Neural progenitor cell (in vitro differentiated cells): ENCODE data around the gene XKR8. TPM values are rescaled to one million over a fixed set of nuclear protein-coding genes. Genes with fewer than 3 reads are reported as not detected.
"Not testable (repeated sequence)": the region's sequence is repeated elsewhere in the genome, so short reads cannot be mapped to it uniquely, and the experiment has no call there.

Experiments used
- DNase-seq: peaks from one replicate; pipeline ENCODE4 v3.0.0-alpha.2; 2016; ENCODE audit warnings: low spot score
- H2AFZ ChIP-seq: fragments of 200-600 bp; sonication (generic); replicated peaks from 2 replicates; pipeline ENCODE4 v1.6.1; 2016; ENCODE audit warnings: antibody characterized with exemption
- H3F3A ChIP-seq: fragments of 200-600 bp; sonication (generic); 2 replicates; pipeline ENCODE4 v1.6.1; 2016; ENCODE audit warnings: antibody characterized with exemption, low read depth
- H3K27ac ChIP-seq: fragments of 200-600 bp; sonication (generic); 2 replicates; pipeline ENCODE4 v1.5.1; 2016; ENCODE audit warnings: mild to moderate bottlenecking
- H3K27me3 ChIP-seq: fragments of 200-600 bp; sonication (generic); 2 replicates; pipeline ENCODE4 v1.6.1; 2016; ENCODE audit warnings: mild to moderate bottlenecking, moderate library complexity
- H3K36me3 ChIP-seq: fragments of 200-600 bp; sonication (generic); 2 replicates; pipeline ENCODE4 v1.5.1; 2016
- H3K4me1 ChIP-seq: fragments of 200-600 bp; sonication (generic); 2 replicates; pipeline ENCODE4 v1.6.1; 2016; ENCODE audit warnings: mixed run types
- H3K4me2 ChIP-seq: fragments of 200-600 bp; sonication (generic); 2 replicates; pipeline ENCODE4 v1.6.1; 2016
- H3K4me3 ChIP-seq: fragments of 200-600 bp; sonication (generic); 2 replicates; pipeline ENCODE4 v1.5.1; 2016
- H3K79me2 ChIP-seq: fragments of 200-600 bp; sonication (generic); 2 replicates; pipeline ENCODE4 v1.6.1; 2016; ENCODE audit warnings: low read depth
- H3K9ac ChIP-seq: fragments of 200-600 bp; sonication (generic); 2 replicates; pipeline ENCODE4 v1.6.1; 2016
- H3K9me3 ChIP-seq: fragments of 200-600 bp; sonication (generic); 2 replicates; pipeline ENCODE4 v1.5.1; 2016; ENCODE audit warnings: low read depth
- H4K20me1 ChIP-seq: fragments of 200-600 bp; sonication (generic); 2 replicates; pipeline ENCODE4 v1.6.1; 2016; ENCODE audit warnings: low read depth
- H3K27ac Mint-ChIP-seq: 3 replicates; pipeline ENCODE4 v1.8.0; 2021; ENCODE audit warnings: mixed read lengths
- H3K27me3 Mint-ChIP-seq: 2 replicates; pipeline ENCODE4 v1.8.0; 2022; ENCODE audit warnings: low read depth, mild to moderate bottlenecking, inconsistent platforms, moderate library complexity, mixed read lengths; ENCODE audit not compliant: insufficient read depth
- H3K36me3 Mint-ChIP-seq: 3 replicates; pipeline ENCODE4 v1.8.0; 2021; ENCODE audit warnings: mixed read lengths
- H3K4me1 Mint-ChIP-seq: 3 replicates; pipeline ENCODE4 v1.8.0; 2021; ENCODE audit warnings: mixed read lengths
- H3K4me3 Mint-ChIP-seq: 3 replicates; pipeline ENCODE4 v1.8.0; 2021; ENCODE audit warnings: mild to moderate bottlenecking, moderate library complexity, mixed read lengths
- H3K9me3 Mint-ChIP-seq: 3 replicates; pipeline ENCODE4 v1.8.0; 2020; ENCODE audit warnings: mixed read lengths
- CTCF ChIP-seq: fragments of 200-600 bp; sonication (generic); IDR thresholded peaks from 2 replicates; pipeline ENCODE4 v1.5.1; 2017; ENCODE audit warnings: antibody characterized with exemption, mild to moderate bottlenecking
- EZH2 ChIP-seq: fragments of 200-600 bp; sonication (generic); IDR thresholded peaks from 2 replicates; pipeline ENCODE4 v1.6.1; 2017; ENCODE audit warnings: antibody characterized with exemption, mild to moderate bottlenecking, moderate library complexity
- EZH2phosphoT487 ChIP-seq: fragments of 200-600 bp; sonication (generic); IDR thresholded peaks from 2 replicates; pipeline ENCODE4 v1.6.1; 2017; ENCODE audit warnings: antibody characterized with exemption
- total RNA-seq: library from RNA; depleted of rRNA; stranded (reverse); fragments of >200 nt; gene quantifications from 2 replicates; pipeline ENCODE4 v1.2.3, GENCODE V29; 2015; ENCODE audit warnings: low replicate concordance

Gene XKR8
- total RNA-seq, 1 donor from 2014 or later, result 4.3 TPM

- Histone ChIP-seq H3K27me3 (no peaks in the 10 kb centered on the region), H3K36me3 (peaks cover 19% of the 10 kb centered on the region), H3K4me1 (no peaks in the 10 kb centered on the region), H3F3A (no peaks in the 10 kb centered on the region), H4K20me1 (no peaks in the 10 kb centered on the region), H2AFZ (no peak overlapping the region), H3K79me2 (no peaks in the 10 kb centered on the region), H3K9ac (no peak overlapping the region), H3K9me3 (no peaks in the 10 kb centered on the region), H3K4me3 (no peak overlapping the region), H3K4me2 (no peak overlapping the region), H3K27ac (no peak overlapping the region)
- no peaks in the 10 kb centered on the region for H3K27me3 Mint-ChIP-seq
- no peaks in the 10 kb centered on the region for H3K4me1 Mint-ChIP-seq
- no peak overlapping the region for H3K27ac Mint-ChIP-seq
- peaks cover 19% of the 10 kb centered on the region for H3K36me3 Mint-ChIP-seq
- no peak overlapping the region for H3K4me3 Mint-ChIP-seq
- H3K9me3 Mint-ChIP-seq, result no peaks in the 10 kb centered on the region
- DNase-seq, result no peak
- no peak for TF ChIP-seq EZH2phosphoT487
- no peak for TF ChIP-seq EZH2
These were observed 31.3 kb downstream of the XKR8 start for GRCh38 chr1:27990920-27991537.

- no peaks in the 10 kb centered on the region for H3K4me1 Mint-ChIP-seq
- H3K4me1 ChIP-seq, result no peaks in the 10 kb centered on the region
- H3K9me3 Mint-ChIP-seq, result no peaks in the 10 kb centered on the region
- H3K27ac ChIP-seq, result no peak overlapping the region
- H3K79me2 ChIP-seq, result no peaks in the 10 kb centered on the region
- no peaks in the 10 kb centered on the region for H3K27me3 ChIP-seq
- no peaks in the 10 kb centered on the region for H3K27me3 Mint-ChIP-seq
- no peak overlapping the region for H3K9ac ChIP-seq
- H3K9me3 ChIP-seq, result no peaks in the 10 kb centered on the region
- no peak for TF ChIP-seq CTCF
- no peak for TF ChIP-seq EZH2
- TF ChIP-seq EZH2phosphoT487, result no peak
- no peak overlapping the region for H3K4me3 ChIP-seq
- DNase-seq, result no peak
- no peak overlapping the region for H2AFZ ChIP-seq
- no peaks in the 10 kb centered on the region for H4K20me1 ChIP-seq
- no peak overlapping the region for H3K4me3 Mint-ChIP-seq
- no peak overlapping the region for H3K27ac Mint-ChIP-seq
- peaks cover 19% of the 10 kb centered on the region for H3K36me3 ChIP-seq
- H3K4me2 ChIP-seq, result no peak overlapping the region
- H3F3A ChIP-seq, result no peaks in the 10 kb centered on the region
- peaks cover 20% of the 10 kb centered on the region for H3K36me3 Mint-ChIP-seq
These were observed 32.5 kb downstream of the XKR8 start for GRCh38 chr1:27992276-27992675.

- Mint-ChIP-seq H3K9me3 (no peaks in the 10 kb centered on the region), H3K4me1 (no peaks in the 10 kb centered on the region), H3K36me3 (peaks cover 24% of the 10 kb centered on the region), H3K4me3 (no peak overlapping the region), H3K27me3 (no peaks in the 10 kb centered on the region), H3K27ac (no peak overlapping the region)
- no peaks in the 10 kb centered on the region for H3K79me2 ChIP-seq
- no peaks in the 10 kb centered on the region for H3K4me1 ChIP-seq
- H3K36me3 ChIP-seq, result peaks cover 19% of the 10 kb centered on the region
- H3K4me2 ChIP-seq, result no peak overlapping the region
- H3K9me3 ChIP-seq, result no peaks in the 10 kb centered on the region
- H3K27ac ChIP-seq, result no peak overlapping the region
- no peak overlapping the region for H2AFZ ChIP-seq
- H3K9ac ChIP-seq, result no peak overlapping the region
- no peak for TF ChIP-seq EZH2
- no peak for TF ChIP-seq EZH2phosphoT487
- TF ChIP-seq CTCF, result no peak
- no peaks in the 10 kb centered on the region for H3K27me3 ChIP-seq
- no peak for DNase-seq
- no peaks in the 10 kb centered on the region for H3F3A ChIP-seq
- no peaks in the 10 kb centered on the region for H4K20me1 ChIP-seq
- H3K4me3 ChIP-seq, result no peak overlapping the region
These were observed 33.5 kb downstream of the XKR8 start for GRCh38 chr1:27993241-27993640.

GRCh38 chr1:27994060-27994459 is 34.3 kb downstream of the XKR8 start:
- no peak overlapping the region for H3K27ac ChIP-seq
- H2AFZ ChIP-seq, result no peak overlapping the region
- H3K4me1 ChIP-seq, result no peaks in the 10 kb centered on the region
- H3K36me3 ChIP-seq, result peaks cover 14% of the 10 kb centered on the region
- H3K4me3 ChIP-seq, result no peak overlapping the region
- Mint-ChIP-seq H3K9me3 (no peaks in the 10 kb centered on the region), H3K4me1 (no peaks in the 10 kb centered on the region), H3K4me3 (no peak overlapping the region), H3K27ac (no peak overlapping the region), H3K27me3 (no peaks in the 10 kb centered on the region), H3K36me3 (peaks cover 20% of the 10 kb centered on the region)
- H3K9ac ChIP-seq, result no peak overlapping the region
- H3K27me3 ChIP-seq, result no peaks in the 10 kb centered on the region
- no peak for TF ChIP-seq EZH2
- no peak for TF ChIP-seq CTCF
- no peak for TF ChIP-seq EZH2phosphoT487
- no peak for DNase-seq
- no peaks in the 10 kb centered on the region for H3F3A ChIP-seq
- H3K79me2 ChIP-seq, result no peaks in the 10 kb centered on the region
- H3K9me3 ChIP-seq, result no peaks in the 10 kb centered on the region
- no peaks in the 10 kb centered on the region for H4K20me1 ChIP-seq
- no peak overlapping the region for H3K4me2 ChIP-seq

- not testable (repeated sequence) for H2AFZ ChIP-seq, H3K4me3 Mint-ChIP-seq, H3K9me3 Mint-ChIP-seq, H3K79me2 ChIP-seq, H3K4me2 ChIP-seq, H3K27me3 Mint-ChIP-seq, H3K4me1 Mint-ChIP-seq, H3F3A ChIP-seq, H4K20me1 ChIP-seq, H3K4me1 ChIP-seq, H3K27me3 ChIP-seq, H3K9me3 ChIP-seq, H3K9ac ChIP-seq, H3K27ac Mint-ChIP-seq, H3K4me3 ChIP-seq, H3K27ac ChIP-seq, H3K36me3 ChIP-seq, DNase-seq
- peaks cover 20% of the 10 kb centered on the region for H3K36me3 Mint-ChIP-seq
These were observed 34.8 kb downstream of the XKR8 start for GRCh38 chr1:27994526-27994925.
